K562 (cell line): Measurements from ENCODE around the gene PATL2. TPM values are rescaled to one million over a fixed set of nuclear protein-coding genes. Genes with fewer than 3 reads are reported as not detected.

Source experiments
- ARID2 ChIP-seq: fragments of 450-650 bp; IDR thresholded peaks from 2 replicates; pipeline ENCODE4 v1.6.1; 2017; ENCODE audit warnings: antibody characterized with exemption, mild to moderate bottlenecking
- ARID3A ChIP-seq: IDR thresholded peaks from 2 replicates; pipeline ENCODE4 v1.6.1; 2012; ENCODE audit warnings: low read depth, low read length, improper control_type of control experiment, borderline replicate concordance
- ARID4B ChIP-seq: sonication (generic); formaldehyde crosslinking; IDR thresholded peaks from 2 replicates; pipeline ENCODE4 v1.8.0; 2022; ENCODE audit warnings: mild to moderate bottlenecking, missing genetic modification reagents
- CTCF ChIP-seq, 3 experiments: IDR thresholded peaks in 2 of 3; conservative IDR thresholded peaks in 1 of 3; 2 replicates each; pipeline ENCODE4 v1.5.1; 2011 to 2012; ENCODE audit warnings: low read length in 3 of 3, mild to moderate bottlenecking in 3 of 3, control low read depth in 2 of 3, improper control_type of control experiment in 1 of 3, inconsistent platforms in 1 of 3, low read depth in 1 of 3, mixed read lengths in 1 of 3, moderate library complexity in 1 of 3; ENCODE audit not compliant: insufficient read depth in 2 of 3
- E2F3 ChIP-seq: fragments of 250-450 bp; sonication (Bioruptor Pico); IDR thresholded peaks from 2 replicates; pipeline ENCODE4 v1.4.0; 2020; ENCODE audit warnings: mild to moderate bottlenecking
- LARP7 ChIP-seq: fragments of 450-650 bp; IDR thresholded peaks from 2 replicates; pipeline ENCODE4 v1.6.1; 2016
- NELFE ChIP-seq: IDR thresholded peaks from 2 replicates; pipeline ENCODE4 v1.6.1; 2011; ENCODE audit warnings: mild to moderate bottlenecking; ENCODE audit not compliant: insufficient read depth, insufficient read length
- RBM34 ChIP-seq: fragments of 200-400 bp; formaldehyde crosslinking; IDR thresholded peaks from 2 replicates; pipeline ENCODE4 v1.6.1; 2018; ENCODE audit warnings: low read length, borderline replicate concordance; ENCODE audit not compliant: insufficient read depth
- STAT5A ChIP-seq: IDR thresholded peaks from 2 replicates; pipeline ENCODE4 v1.6.1; 2012; ENCODE audit warnings: low read length, inconsistent platforms, borderline replicate concordance
- SUPT5H ChIP-seq: fragments of 450-650 bp; IDR thresholded peaks from 2 replicates; pipeline ENCODE4 v1.6.1; 2016
- polyA plus RNA-seq, 8 experiments: library from polyadenylated mRNA; depleted of rRNA in 4 of 8; stranded (reverse) in 5 of 8; unstranded in 3 of 8; fragments of >200 nt; fragmentation: Nextera tagmentation in 2 of 8; fragmentation: Illumina TruSeq in 1 of 8; extraction: Ambion mirVana in 2 of 8; extraction: Trizol in 1 of 8; gene quantifications; 2 replicates each; pipeline versions ENCODE4 v1.2.1 to v1.2.3, GENCODE V29; 2011 to 2014; ENCODE audit warnings: inconsistent platforms in 1 of 8, missing spikeins in 1 of 8
- total RNA-seq, 7 experiments: library from RNA; depleted of rRNA in 6 of 7; stranded (reverse); fragments of >200 nt in 6 of 7; fragmentation: Illumina TruSeq in 2 of 7; extraction: Trizol in 2 of 7; gene quantifications; 2 replicates each; pipeline versions ENCODE4 v1.2.1 to v1.2.3, GENCODE V29; 2011 to 2021; ENCODE audit warnings: low replicate concordance in 1 of 7

Gene PATL2
- total and polyA plus RNA-seq, 9 of the 15 experiments (the other 6 are each of a cell fraction or from before 2014, with no cell fraction given) = 0.42 to 1.1 (median 0.86) TPM

- TF ChIP-seq CTCF (IDR thresholded peaks at IDR 0.05 in 2 of 3, conservative IDR thresholded peaks at IDR 0.05 in 1 of 3; ENCODE audit: insufficient read depth in 2 of 3, low read depth in 1 of 3, low read length in 3 of 3) (peak; percentile 62 to 89 (median 65); a peak in 5 of 6 replicates), ARID4B (CRISPR knock-in tag) (no peak), NELFE (no peak), ARID3A (peak; percentile 78; the same call in 1 of the 2 replicates), STAT5A (no peak), SUPT5H (no peak), LARP7 (no peak), ARID2 (peak; percentile 65; the same call in 1 of the 2 replicates), E2F3 (CRISPR knock-in tag) (no peak), RBM34 (no peak)
Measured at GRCh38 chr15:44738340-44738984, 27.3 kb upstream of the PATL2 start (continued).
